IMR-90 (cell line): ENCODE data around the gene FAM118A. TPM values are rescaled to one million over a fixed set of nuclear protein-coding genes. Genes with fewer than 3 reads are reported as not detected.

ENCODE experiments used
- ATAC-seq: fragments of 200-7000 bp; cut with Tn5 transposase; 2 replicates; pipeline ENCODE4 v1.9.1; 2020; ENCODE audit warnings: low read depth, mild to moderate bottlenecking, moderate library complexity
- BruUV-seq: library from RNA; stranded (reverse); fragments of 400-500 nt; replicated peaks from 2 replicates; lab custom pipeline; 2021; lab: Mats Ljungman, UMichigan
- CTCF ChIA-PET: fragments of 300-600 bp; formaldehyde crosslinking; extraction: SDS; loops from one replicate; lab custom pipeline; 2021; ENCODE audit warnings: antibody characterized with exemption; lab: Yijun Ruan, JAX
- POLR2A ChIA-PET: fragments of 300-600 bp; sonication (Branson Sonifier 250); formaldehyde crosslinking; loops from one replicate; lab custom pipeline; 2022; ENCODE audit warnings: antibody characterized with exemption; ENCODE audit not compliant: unreplicated experiment; lab: Charles Lee
- DNase-seq: peaks from one replicate; pipeline ENCODE4 v3.0.0; 2013
- H2AFZ ChIP-seq: replicated peaks from 2 replicates; pipeline ENCODE3; 2013; ENCODE audit warnings: low read length, mild to moderate bottlenecking; ENCODE audit not compliant: poor library complexity
- H2AK5ac ChIP-seq: 2 replicates; pipeline ENCODE4 v1.6.1; 2013; ENCODE audit warnings: low read depth, low read length, inconsistent platforms
- H2AK9ac ChIP-seq: replicated peaks from 2 replicates; pipeline ENCODE3; 2013; ENCODE audit warnings: mild to moderate bottlenecking, low read depth, low read length, moderate library complexity; ENCODE audit not compliant: poor library complexity
- H2BK120ac ChIP-seq: 2 replicates; pipeline ENCODE4 v1.6.1; 2013; ENCODE audit warnings: low read depth, low read length, inconsistent platforms
- H2BK15ac ChIP-seq: 3 replicates; pipeline ENCODE4 v1.6.1; 2013; ENCODE audit warnings: low read depth, low read length, inconsistent platforms
- H2BK20ac ChIP-seq: 2 replicates; pipeline ENCODE4 v1.6.1; 2013; ENCODE audit warnings: low read depth, mild to moderate bottlenecking, inconsistent platforms, low read length, moderate library complexity
- H2BK5ac ChIP-seq: 2 replicates; pipeline ENCODE4 v1.6.1; 2013; ENCODE audit warnings: mild to moderate bottlenecking, low read depth, low read length, inconsistent platforms; ENCODE audit not compliant: poor library complexity, severe bottlenecking
- H3K14ac ChIP-seq: replicated peaks from 2 replicates; pipeline ENCODE4 v1.6.1; 2013; ENCODE audit warnings: low read depth, low read length, inconsistent platforms
- H3K18ac ChIP-seq: 2 replicates; pipeline ENCODE4 v1.6.1; 2013; ENCODE audit warnings: low read depth, low read length, control low read depth
- H3K23ac ChIP-seq: 2 replicates; pipeline ENCODE4 v1.6.1; 2013; ENCODE audit warnings: low read depth, low read length, inconsistent platforms
- H3K27ac ChIP-seq: 2 replicates; pipeline ENCODE4 v1.5.1; 2013; ENCODE audit warnings: mild to moderate bottlenecking, control low read depth, low read length; ENCODE audit not compliant: insufficient read depth
- H3K27me3 ChIP-seq: 2 replicates; pipeline ENCODE4 v1.6.1; 2013; ENCODE audit warnings: low read length; ENCODE audit not compliant: control insufficient read depth, insufficient read depth
- H3K36me3 ChIP-seq: 2 replicates; pipeline ENCODE4 v1.6.1; 2013; ENCODE audit warnings: low read length, mixed read lengths; ENCODE audit not compliant: control insufficient read depth, insufficient read depth
- H3K4ac ChIP-seq: 2 replicates; pipeline ENCODE4 v1.6.1; 2013; ENCODE audit warnings: low read depth, low read length, inconsistent platforms
- H3K4me1 ChIP-seq: 2 replicates; pipeline ENCODE4 v1.6.1; 2013; ENCODE audit warnings: low read length, mixed read lengths; ENCODE audit not compliant: control insufficient read depth, insufficient read depth
- H3K4me2 ChIP-seq: 2 replicates; pipeline ENCODE4 v1.6.1; 2013; ENCODE audit warnings: low read depth, mild to moderate bottlenecking, control low read depth, low read length, moderate library complexity
- H3K4me3 ChIP-seq: 2 replicates; pipeline ENCODE4 v1.5.1; 2013; ENCODE audit warnings: low read depth, mild to moderate bottlenecking, control low read depth, low read length, moderate library complexity; ENCODE audit not compliant: insufficient read depth
- H3K56ac ChIP-seq: 2 replicates; pipeline ENCODE4 v1.6.1; 2013; ENCODE audit warnings: low read length, inconsistent platforms; ENCODE audit not compliant: insufficient read depth; ENCODE audit errors: extremely low read depth
- H3K79me1 ChIP-seq, 2 experiments: 2 replicates each; pipeline ENCODE4 v1.6.1; 2013; ENCODE audit warnings: low read length in 2 of 2, inconsistent platforms in 1 of 2, low read depth in 1 of 2
- H3K9ac ChIP-seq: 2 replicates; pipeline ENCODE4 v1.6.1; 2013; ENCODE audit warnings: low read depth, low read length, control low read depth
- H3K9me1 ChIP-seq: 2 replicates; pipeline ENCODE4 v1.6.1; 2013; ENCODE audit warnings: low read length, inconsistent platforms; ENCODE audit not compliant: insufficient read depth
- H3K9me3 ChIP-seq: 2 replicates; pipeline ENCODE4 v1.6.1; 2013; ENCODE audit warnings: low read length; ENCODE audit not compliant: control insufficient read depth, insufficient read depth
- H4K20me1 ChIP-seq: 2 replicates; pipeline ENCODE4 v1.6.1; 2013; ENCODE audit warnings: low read length, inconsistent platforms; ENCODE audit not compliant: insufficient read depth
- H4K5ac ChIP-seq: 2 replicates; pipeline ENCODE4 v1.6.1; 2013; ENCODE audit warnings: mild to moderate bottlenecking, low read depth, low read length, control low read depth
- H4K8ac ChIP-seq, 2 experiments: 2 replicates each; pipeline ENCODE4 v1.6.1; 2013; ENCODE audit warnings: low read depth in 2 of 2, low read length in 2 of 2, control low read depth in 1 of 2, inconsistent platforms in 1 of 2
- H4K91ac ChIP-seq: 2 replicates; pipeline ENCODE4 v1.6.1; 2013; ENCODE audit warnings: low read depth, low read length, inconsistent platforms; ENCODE audit not compliant: insufficient read depth
- BHLHE40 ChIP-seq: fragments of 150-350 bp; IDR thresholded peaks from 2 replicates; pipeline ENCODE4 v1.6.1; 2016; ENCODE audit warnings: mild to moderate bottlenecking, low read depth, low read length
- CEBPB ChIP-seq: IDR thresholded peaks from 2 replicates; pipeline ENCODE4 v1.6.1; 2012; ENCODE audit warnings: low read depth, low read length, improper control_type of control experiment
- CHD1 ChIP-seq: IDR thresholded peaks from 2 replicates; pipeline ENCODE4 v1.6.1; 2012; ENCODE audit warnings: low read depth, low read length, improper control_type of control experiment
- ELK1 ChIP-seq: fragments of 150-350 bp; IDR thresholded peaks from 2 replicates; pipeline ENCODE4 v1.6.1; 2016; ENCODE audit warnings: low read depth, mild to moderate bottlenecking, low read length, moderate library complexity, borderline replicate concordance
- FOS ChIP-seq: fragments of 150-350 bp; IDR thresholded peaks from 2 replicates; pipeline ENCODE4 v1.6.1; 2016; ENCODE audit warnings: low read depth, low read length
- MAFK ChIP-seq: IDR thresholded peaks from 2 replicates; pipeline ENCODE4 v1.6.1; 2012; ENCODE audit warnings: low read depth, low read length, improper control_type of control experiment
- MAZ ChIP-seq: IDR thresholded peaks from 2 replicates; pipeline ENCODE4 v1.6.1; 2012; ENCODE audit warnings: low read depth, mild to moderate bottlenecking, low read length, improper control_type of control experiment, moderate library complexity, borderline replicate concordance
- MXI1 ChIP-seq: IDR thresholded peaks from 2 replicates; pipeline ENCODE4 v1.6.1; 2012; ENCODE audit warnings: low read depth, mild to moderate bottlenecking, low read length, moderate library complexity, borderline replicate concordance
- NFE2L2 ChIP-seq: fragments of 150-350 bp; IDR thresholded peaks from 2 replicates; pipeline ENCODE4 v1.6.1; 2016; ENCODE audit warnings: low read depth, mild to moderate bottlenecking, low read length
- POLR2A ChIP-seq: IDR thresholded peaks from 2 replicates; pipeline ENCODE4 v1.6.1; 2012; ENCODE audit warnings: mild to moderate bottlenecking, low read depth, low read length
- RAD21 ChIP-seq: IDR thresholded peaks from 2 replicates; pipeline ENCODE4 v1.6.1; 2012; ENCODE audit warnings: low read length, improper control_type of control experiment
- RCOR1 ChIP-seq: IDR thresholded peaks from 2 replicates; pipeline ENCODE4 v1.6.1; 2012; ENCODE audit warnings: mild to moderate bottlenecking, low read length, improper control_type of control experiment; ENCODE audit not compliant: insufficient replicate concordance
- RFX5 ChIP-seq: IDR thresholded peaks from 2 replicates; pipeline ENCODE4 v1.8.0; 2012; ENCODE audit warnings: low read depth, mild to moderate bottlenecking, low read length, moderate library complexity
- SMC3 ChIP-seq: fragments of 150-350 bp; IDR thresholded peaks from 2 replicates; pipeline ENCODE4 v1.6.1; 2016; ENCODE audit warnings: low read depth, mild to moderate bottlenecking, antibody characterized with exemption, low read length, moderate library complexity
- USF2 ChIP-seq: fragments of 150-350 bp; IDR thresholded peaks from 2 replicates; pipeline ENCODE4 v1.6.1; 2017; ENCODE audit warnings: mild to moderate bottlenecking, antibody characterized with exemption, low read length, low read depth
- WGBS, 2 experiments: methylation state at CpG; one replicate each; pipeline versions ENCODE4 v1.1.5 to v1.1.7; 2013; ENCODE audit warnings: missing lambda C conversion rate in 2 of 2; ENCODE audit not compliant: insufficient read length in 1 of 2; ENCODE audit errors: extremely low coverage in 2 of 2; 5-methylcytosine and 5-hydroxymethylcytosine counted together
- dilution Hi-C: fragments of 300-500 bp; cut with HindIII; formaldehyde crosslinking; loops from one replicate; pipeline ENCODE4 v1.14.3; 2018; ENCODE audit warnings: low sequenced_read_pairs; ENCODE audit not compliant: unreplicated experiment
- in situ Hi-C: fragments of 300-500 bp; cut with MboI; formaldehyde crosslinking; loops from 3 replicates; pipeline ENCODE4 v1.14.3; 2019; ENCODE audit warnings: low sequenced_read_pairs, inconsistent platforms, mixed read lengths
- intact Hi-C: fragments of 100-400 bp; cut with micrococcal nuclease; formaldehyde crosslinking; loops from 2 replicates; pipeline ENCODE4 v1.10.0; 2022
- polyA plus RNA-seq, 3 experiments: library from polyadenylated mRNA; depleted of rRNA; stranded (reverse); fragments of >200 nt; gene quantifications; 2 replicates each; pipeline ENCODE4 v1.2.3, GENCODE V29; 2012; ENCODE audit warnings: low replicate concordance in 1 of 3
- total RNA-seq: library from RNA; depleted of rRNA; stranded (reverse); fragments of >200 nt; gene quantifications from 2 replicates; pipeline ENCODE4 v1.2.3, GENCODE V29; 2012
- TF ChIP-seq, protein P1 (sequence below): conservative IDR thresholded peaks from 2 replicates; pipeline ENCODE4 v1.5.1; 2012; ENCODE audit warnings: mild to moderate bottlenecking, low read depth, low read length, improper control_type of control experiment

Gene FAM118A
- total and polyA plus RNA-seq, 2 of the 4 experiments (the other 2 are of a cell fraction), result 20.6 to 95.6 TPM

DNA sequence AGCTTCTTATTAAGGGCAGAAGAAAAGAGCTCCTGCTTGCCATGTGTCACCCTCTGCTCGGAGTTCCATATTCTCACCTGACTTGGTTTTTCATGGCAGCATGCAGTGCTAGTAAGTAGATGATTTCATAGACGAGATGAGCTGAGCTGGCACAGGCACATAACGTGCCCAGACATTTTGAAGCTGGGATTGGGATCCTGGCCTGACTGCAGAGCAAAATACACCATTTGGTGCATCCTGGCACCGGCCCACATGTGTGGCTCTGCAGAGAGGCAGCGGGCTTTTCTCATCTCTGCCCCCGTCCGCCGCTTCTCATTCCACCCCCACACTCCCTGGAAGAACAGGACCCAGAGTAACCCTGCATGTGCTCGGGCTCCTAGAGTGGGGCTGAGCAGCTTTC is 24.8 kb downstream of the FAM118A start:
- intact Hi-C loops, result no loop called here
- no peak for TF ChIP-seq USF2
- TF ChIP-seq RFX5, result no peak
- TF ChIP-seq BHLHE40, result no peak
- TF ChIP-seq SMC3, result no peak
- TF ChIP-seq FOS, result no peak
- no peak for TF ChIP-seq CHD1
- no peak for TF ChIP-seq POLR2A
- TF ChIP-seq, protein P1, sequence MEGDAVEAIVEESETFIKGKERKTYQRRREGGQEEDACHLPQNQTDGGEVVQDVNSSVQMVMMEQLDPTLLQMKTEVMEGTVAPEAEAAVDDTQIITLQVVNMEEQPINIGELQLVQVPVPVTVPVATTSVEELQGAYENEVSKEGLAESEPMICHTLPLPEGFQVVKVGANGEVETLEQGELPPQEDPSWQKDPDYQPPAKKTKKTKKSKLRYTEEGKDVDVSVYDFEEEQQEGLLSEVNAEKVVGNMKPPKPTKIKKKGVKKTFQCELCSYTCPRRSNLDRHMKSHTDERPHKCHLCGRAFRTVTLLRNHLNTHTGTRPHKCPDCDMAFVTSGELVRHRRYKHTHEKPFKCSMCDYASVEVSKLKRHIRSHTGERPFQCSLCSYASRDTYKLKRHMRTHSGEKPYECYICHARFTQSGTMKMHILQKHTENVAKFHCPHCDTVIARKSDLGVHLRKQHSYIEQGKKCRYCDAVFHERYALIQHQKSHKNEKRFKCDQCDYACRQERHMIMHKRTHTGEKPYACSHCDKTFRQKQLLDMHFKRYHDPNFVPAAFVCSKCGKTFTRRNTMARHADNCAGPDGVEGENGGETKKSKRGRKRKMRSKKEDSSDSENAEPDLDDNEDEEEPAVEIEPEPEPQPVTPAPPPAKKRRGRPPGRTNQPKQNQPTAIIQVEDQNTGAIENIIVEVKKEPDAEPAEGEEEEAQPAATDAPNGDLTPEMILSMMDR, result no peak
- no peak for TF ChIP-seq MAZ
- TF ChIP-seq RAD21, result no peak
- TF ChIP-seq CEBPB, result no peak
- no peak for TF ChIP-seq MXI1
- no peak for TF ChIP-seq RCOR1
- no peak for TF ChIP-seq MAFK
- no peak for TF ChIP-seq ELK1
- TF ChIP-seq NFE2L2, result no peak
- dilution Hi-C loops, result no loop called here
- no peak overlapping the region for H2AFZ ChIP-seq
- H3K4me3 ChIP-seq, result no peak overlapping the region
- no peaks in the 10 kb centered on the region for H3K27me3 ChIP-seq
- H2BK20ac ChIP-seq, result no peak overlapping the region
- no peak overlapping the region for H3K4ac ChIP-seq
- no peak overlapping the region for H3K23ac ChIP-seq
- no peaks in the 10 kb centered on the region for H4K20me1 ChIP-seq
- no peak overlapping the region for H2BK5ac ChIP-seq
- H4K91ac ChIP-seq, result no peak overlapping the region
- H3K14ac ChIP-seq, result no peak overlapping the region
- H4K5ac ChIP-seq, result no peak overlapping the region
- peaks cover under 1% of the 10 kb centered on the region; the same call in 1 of the 2 replicates for H3K4me1 ChIP-seq
- no peak for ATAC-seq
- H2AK5ac ChIP-seq, result no peak overlapping the region
- in situ Hi-C loops, result no loop called here
- no peak overlapping the region for H3K9ac ChIP-seq
- no peak overlapping the region for H3K18ac ChIP-seq
- CTCF ChIA-PET, result no interaction called here
- no peak for DNase-seq
- peaks cover 55% of the 10 kb centered on the region for H3K36me3 ChIP-seq
- H3K9me3 ChIP-seq, result no peaks in the 10 kb centered on the region
- POLR2A ChIA-PET, result interaction anchor here (0.6 kb wide), 1 partner anchor 34 kb away, joined by 3 read pairs; no protein-coding TSS in a partner anchor
- H2BK15ac ChIP-seq, result no peak overlapping the region
- BruUV-seq, result no TSS peak
- no peak overlapping the region for H4K8ac ChIP-seq
- no peak overlapping the region for H2BK120ac ChIP-seq
- WGBS, 2 experiments, result 70% methylated on average over 2 of the region's 9 CpGs; no CpG with 5 or more reads in 1 of the 2 experiments
- no peak overlapping the region for H3K56ac ChIP-seq
- no peak overlapping the region for H2AK9ac ChIP-seq
- H3K27ac ChIP-seq, result no peak overlapping the region
- H3K79me1 ChIP-seq, result peaks cover 0 to 7% of the 10 kb centered on the region in 2 experiments; a peak in 1 of 4 replicates
- H3K4me2 ChIP-seq, result no peak overlapping the region
- no peaks in the 10 kb centered on the region for H3K9me1 ChIP-seq
